Measurements from ENCODE around the gene AGO3.

GRCh38 chr1:35945327-35945726 is 14.4 kb downstream of the AGO3 start:
- TF ChIP-seq CTCF (IDR thresholded peaks at IDR 0.05; ENCODE audit: low read length), result no peak
- no peak for TF ChIP-seq EZH2 (IDR thresholded peaks at IDR 0.05; ENCODE audit: borderline replicate concordance, low read length)
